GM20431 (cell line): ENCODE measurements around the gene TMSB4X.
"Not testable (repeated sequence)": the region's sequence is repeated elsewhere in the genome, so short reads cannot be mapped to it uniquely, and the experiment has no call there.

Source experiments
- in situ Hi-C: fragments of 300-500 bp; cut with MseI, MboI; formaldehyde crosslinking; loops from one replicate; pipeline ENCODE4 v1.15.0; 2020; ENCODE audit warnings: low sequenced_read_pairs; ENCODE audit not compliant: unreplicated experiment

The TMSB4X gene

GRCh38 chrX:13013363-13014110, 38.6 kb downstream of the TMSB4X start:
- in situ Hi-C loops, result no loop called here

DNA sequence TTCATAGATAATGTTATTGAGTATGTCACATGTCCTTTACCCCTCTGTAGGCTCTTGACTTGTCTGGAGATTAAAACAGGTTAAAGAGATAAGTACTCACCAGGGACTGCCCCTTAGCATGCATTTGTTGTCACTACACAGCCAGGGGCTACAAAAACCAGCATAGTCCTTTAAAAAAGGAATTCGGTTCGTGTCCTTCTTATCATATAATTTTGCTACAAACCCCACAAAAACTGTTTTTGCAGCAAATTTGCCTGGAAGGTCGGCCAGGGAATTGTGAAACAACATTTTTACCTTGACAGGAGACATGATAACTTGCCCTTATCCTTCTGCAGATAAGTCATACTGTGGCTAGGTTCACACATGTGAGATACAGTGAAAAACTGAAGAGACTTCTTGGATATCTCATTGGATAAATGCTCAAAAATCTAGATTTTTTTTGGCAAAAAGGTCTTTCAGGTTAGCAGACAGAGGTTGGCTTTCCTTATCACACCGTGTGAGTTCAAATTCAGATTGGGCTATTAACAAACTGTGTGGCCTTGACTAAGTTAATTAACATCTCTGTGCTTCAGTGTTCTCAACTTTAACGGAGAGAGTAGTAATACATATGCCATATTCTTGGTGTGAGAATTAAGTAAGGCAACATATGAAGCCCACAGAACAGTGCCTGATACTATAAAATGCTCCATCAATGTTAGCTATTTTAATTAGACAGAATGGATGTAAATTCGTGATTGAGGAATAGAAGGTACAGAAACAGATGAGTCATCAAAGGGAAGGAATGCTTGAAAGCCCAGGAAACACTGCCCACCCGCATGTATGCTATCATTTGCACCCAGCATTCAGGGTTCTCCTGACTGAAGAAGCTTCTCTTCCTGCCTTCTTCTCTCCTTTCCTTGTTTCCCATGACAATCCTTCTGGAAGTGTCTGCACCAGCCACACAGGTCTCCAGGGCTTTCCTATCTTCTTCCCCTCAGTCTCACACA, 39.5 kb downstream of the TMSB4X start:
- in situ Hi-C loops, result no loop called here

DNA sequence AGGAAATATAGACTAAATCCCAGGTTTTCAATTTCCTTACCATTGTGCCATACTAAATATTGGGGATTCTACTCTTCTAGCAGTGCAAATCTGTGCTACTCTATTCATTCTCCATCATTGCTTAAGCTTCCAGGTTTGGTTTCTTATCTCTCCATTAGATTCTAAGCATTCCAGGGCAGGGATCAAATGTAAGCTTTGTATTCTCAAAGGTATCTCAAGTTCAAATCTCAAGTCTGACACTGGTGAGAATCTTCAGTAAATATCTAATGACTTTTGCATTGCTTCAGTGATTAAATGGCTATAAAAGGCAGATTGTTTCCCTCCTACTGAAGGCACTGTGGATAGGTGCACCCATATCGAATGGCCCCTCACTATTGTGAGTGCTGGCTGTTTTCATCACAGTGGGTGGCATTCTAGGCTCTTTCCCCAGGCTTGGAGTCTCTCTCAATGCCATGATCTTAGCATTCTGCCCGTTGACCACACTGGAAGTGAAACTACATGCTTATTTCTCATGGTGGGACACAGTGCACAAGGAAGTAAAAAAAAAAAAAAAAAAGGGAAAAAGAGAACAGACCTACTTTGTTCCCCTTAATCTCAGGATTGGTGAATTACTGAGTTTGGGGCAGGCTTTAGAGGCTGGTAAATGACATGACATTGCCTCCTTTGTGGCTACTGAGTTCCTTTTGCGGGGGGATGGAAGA, 40.8 kb downstream of the TMSB4X start:
- in situ Hi-C loops, result no loop called here

DNA sequence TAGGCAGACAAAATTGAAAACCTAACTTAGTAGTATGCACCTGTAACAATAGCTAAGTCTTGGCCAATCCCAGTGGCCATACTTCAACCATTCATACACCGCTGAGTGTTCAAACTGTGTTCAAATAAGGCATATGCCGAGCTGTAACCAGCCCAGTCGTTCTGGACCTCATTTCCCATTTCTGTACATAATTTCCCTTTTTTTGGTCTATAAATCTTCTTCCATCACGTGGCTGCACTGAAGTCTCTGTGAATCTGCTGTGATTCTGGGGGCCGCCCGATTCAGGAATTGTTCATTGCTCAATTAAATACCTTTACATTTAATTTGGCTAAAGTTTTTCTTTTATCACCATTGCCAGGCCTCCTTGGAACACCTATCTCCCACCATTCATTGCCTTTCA, 41.8 kb downstream of the TMSB4X start:
- in situ Hi-C loops, result not testable (repeated sequence)

GRCh38 chrX:13022926-13023325, 48.0 kb downstream of the TMSB4X start:
- in situ Hi-C loops, result no loop called here

- in situ Hi-C loops, result no loop called here
Measured at GRCh38 chrX:13023567-13023966, 48.7 kb downstream of the TMSB4X start.

DNA sequence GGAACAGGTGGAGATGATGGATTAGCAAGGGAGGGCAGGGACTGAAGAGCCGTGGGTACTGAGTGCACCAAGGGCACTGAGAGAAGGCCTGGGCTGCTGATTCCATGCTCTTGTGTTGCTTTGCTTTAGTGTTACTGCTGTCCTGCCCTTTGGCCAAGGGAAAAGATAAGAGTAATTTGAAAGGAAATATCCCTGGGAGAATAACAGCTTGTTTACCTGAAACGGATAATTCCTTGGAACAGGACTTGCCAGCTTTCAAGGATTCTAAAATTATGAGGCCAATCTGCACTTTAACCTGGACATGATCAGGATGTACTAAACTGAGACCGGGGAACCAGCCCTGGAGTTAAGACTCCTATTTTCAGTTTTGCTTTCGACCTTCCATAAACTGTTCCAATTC, 49.1 kb downstream of the TMSB4X start:
- in situ Hi-C loops, result no loop called here

DNA sequence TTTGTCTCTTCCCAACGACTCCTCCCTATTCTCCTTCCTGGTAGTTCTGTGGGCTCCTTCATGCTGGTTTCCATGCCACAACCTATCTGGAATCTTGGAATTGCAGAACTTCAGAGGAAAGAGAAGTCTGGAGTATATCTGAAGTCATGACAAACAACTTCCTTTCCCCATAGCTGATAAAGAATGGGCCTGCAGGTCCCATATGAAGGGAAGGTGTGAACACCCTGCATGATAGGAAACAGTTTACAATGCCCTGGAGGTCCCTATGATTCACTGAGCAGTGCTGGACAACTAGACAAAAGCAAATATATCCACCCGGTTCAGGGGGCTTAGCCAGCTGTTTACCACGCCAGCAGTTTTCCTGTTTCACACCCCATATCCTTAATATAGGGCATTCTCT, 50.1 kb downstream of the TMSB4X start:
- in situ Hi-C loops, result no loop called here
